T-helper 17 cell (primary cell): ENCODE measurements around the gene CERS3. TPM values are rescaled to one million over a fixed set of nuclear protein-coding genes. Genes with fewer than 3 reads are reported as not detected.
A peak's percentile ranks its signal among the peaks of the same experiment; 100 is the strongest.

Experiments used
- ATAC-seq: fragments of 150-1000 bp; cut with Tn5 transposase; 2 replicates; pipeline ENCODE4 v1.10.0; 2021; ENCODE audit warnings: mild to moderate bottlenecking, moderate library complexity
- DNase-seq, 3 donors: peaks; one replicate each; pipeline versions ENCODE4 v3.0.0 to v3.0.0-alpha.2; 2020 to 2021
- H3K9me3 ChIP-seq: one replicate; pipeline ENCODE4 v1.7.0; 2013; ENCODE audit warnings: low read length, mild to moderate bottlenecking; ENCODE audit not compliant: control insufficient read depth, poor library complexity, severe bottlenecking
- H3K27ac Mint-ChIP-seq: one replicate; pipeline ENCODE4 v1.8.0; 2022; ENCODE audit warnings: mild to moderate bottlenecking, moderate library complexity, mixed read lengths
- H3K27me3 Mint-ChIP-seq: one replicate; pipeline ENCODE4 v1.8.0; 2022; ENCODE audit warnings: mixed read lengths
- H3K36me3 Mint-ChIP-seq: one replicate; pipeline ENCODE4 v1.8.0; 2022; ENCODE audit warnings: low read depth, mixed read lengths
- H3K4me1 Mint-ChIP-seq: one replicate; pipeline ENCODE4 v1.8.0; 2022; ENCODE audit warnings: mild to moderate bottlenecking, mixed read lengths
- H3K4me3 Mint-ChIP-seq: one replicate; pipeline ENCODE4 v1.8.0; 2022; ENCODE audit warnings: mild to moderate bottlenecking, moderate library complexity, mixed read lengths
- total RNA-seq, 4 donors: library from RNA in 2 of 4; stranded (reverse) in 2 of 4; gene quantifications; one replicate each; pipeline ENCODE4 v1.2.3 and lab custom pipeline; 2022 to 2026

CERS3 gene
- total RNA-seq (1 to 10 TPM; 2.0 to 2.8 TPM), total RNA-seq (lab: John Stamatoyannopoulos, UW) (0.45 to 1.2 reads per million in 2 donors)

DNA sequence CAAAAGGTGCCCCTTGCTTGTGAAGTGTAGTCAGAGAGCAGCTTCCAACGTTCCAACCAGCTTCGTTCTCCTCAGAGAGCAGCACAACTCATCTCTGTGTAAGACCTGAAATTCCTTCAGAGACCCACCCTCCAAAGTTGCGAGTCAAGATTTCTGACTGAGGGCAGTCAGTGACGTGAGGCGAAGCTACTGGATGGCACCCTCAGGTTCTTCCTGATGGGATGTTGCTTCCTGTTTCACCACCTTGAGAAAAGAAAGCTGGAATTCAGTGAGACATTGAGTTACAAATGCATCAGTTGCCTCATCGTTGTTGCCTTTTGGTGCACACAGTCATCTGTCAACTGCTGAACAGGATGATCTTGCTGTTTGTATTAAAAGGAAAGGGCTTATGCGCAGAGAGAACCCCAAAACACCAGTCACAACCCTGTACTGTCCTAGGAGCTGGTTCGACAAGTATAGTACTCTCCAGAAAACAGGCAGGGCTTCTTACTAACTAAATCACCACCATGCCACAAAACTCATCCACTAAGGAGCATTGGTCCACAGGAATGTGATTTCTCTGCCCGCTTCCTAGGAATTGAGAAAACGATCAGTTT lies at the start of gene CERS3:
Gene CERS3, minus strand, starts transcription at position 118 of the 596 bp plus-strand sequence. CDS start 27,101 bp downstream, outside the sequence.
- no peak for ATAC-seq
- Mint-ChIP-seq H3K27me3 (peaks cover 5% of the 10 kb centered on the region), H3K4me3 (no peak within 1 kb of the TSS), H3K36me3 (peaks cover 7% of the 10 kb centered on the region), H3K27ac (peak within 1 kb of the TSS; percentile 65), H3K4me1 (peaks cover 11% of the 10 kb centered on the region)
- DNase-seq, result no peak
- H3K9me3 ChIP-seq, result no peaks in the 10 kb centered on the region

DNA sequence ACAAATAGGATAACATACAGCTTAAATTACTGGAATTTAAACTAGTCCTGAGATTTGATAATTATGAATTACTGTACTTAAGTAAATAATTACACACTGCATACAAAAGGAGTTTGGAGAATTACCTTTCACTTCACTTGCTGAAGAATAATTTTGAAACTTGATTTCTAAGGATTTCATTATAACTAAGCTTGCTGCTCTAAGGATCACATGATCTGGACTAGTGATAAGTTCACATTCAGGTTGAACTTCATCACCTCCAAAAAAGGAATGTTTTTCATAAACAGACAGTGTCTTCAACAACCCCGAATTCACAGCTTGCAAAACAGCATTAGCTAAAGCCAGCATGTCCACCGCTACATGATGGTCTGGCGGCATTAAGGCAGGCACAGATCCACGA lies 44.8 kb upstream of the CERS3 start:
- no peak for DNase-seq
- no peak overlapping the region for H3K27ac Mint-ChIP-seq
- peaks cover 36% of the 10 kb centered on the region for H3K4me1 Mint-ChIP-seq
- H3K4me3 Mint-ChIP-seq, result no peak overlapping the region
- ATAC-seq, result no peak
- H3K9me3 ChIP-seq, result no peaks in the 10 kb centered on the region
- H3K27me3 Mint-ChIP-seq, result no peaks in the 10 kb centered on the region
- H3K36me3 Mint-ChIP-seq, result peaks cover 2% of the 10 kb centered on the region

DNA sequence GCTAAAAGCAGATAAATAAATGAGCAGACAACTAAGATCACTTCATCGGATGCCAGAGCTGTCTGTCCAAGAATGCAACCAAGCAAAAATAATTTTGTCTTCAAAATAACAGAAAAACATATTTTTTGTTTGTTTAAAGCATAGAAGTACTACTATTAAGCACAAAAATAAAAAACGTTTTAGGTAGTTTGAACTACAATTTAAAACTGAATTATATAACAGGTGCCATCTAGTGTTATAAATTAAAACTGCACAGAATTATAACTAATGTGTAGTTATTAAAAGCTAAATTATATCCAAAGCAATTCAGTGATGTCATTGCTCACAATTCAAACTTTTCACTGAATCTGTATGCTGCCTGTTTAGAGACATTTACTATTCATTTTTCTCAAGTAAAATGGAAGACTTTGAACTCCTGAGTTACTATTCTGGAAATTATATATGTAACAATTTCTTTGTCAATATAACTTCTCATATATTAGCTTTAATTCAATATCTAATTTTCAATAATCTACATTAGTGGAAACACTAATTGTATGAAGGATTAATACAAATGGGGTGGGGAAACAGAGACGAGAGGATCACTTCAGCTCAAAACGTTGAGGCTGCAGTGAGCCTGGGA lies 43.7 kb upstream of the CERS3 start:
- H3K27me3 Mint-ChIP-seq, result no peaks in the 10 kb centered on the region
- ATAC-seq, result peak; percentile 62
- peaks cover 2% of the 10 kb centered on the region for H3K36me3 Mint-ChIP-seq
- peaks cover 36% of the 10 kb centered on the region for H3K4me1 Mint-ChIP-seq
- no peak for DNase-seq
- H3K9me3 ChIP-seq, result no peaks in the 10 kb centered on the region
- no peak overlapping the region for H3K4me3 Mint-ChIP-seq
- peak overlapping the region; percentile 79 for H3K27ac Mint-ChIP-seq

DNA sequence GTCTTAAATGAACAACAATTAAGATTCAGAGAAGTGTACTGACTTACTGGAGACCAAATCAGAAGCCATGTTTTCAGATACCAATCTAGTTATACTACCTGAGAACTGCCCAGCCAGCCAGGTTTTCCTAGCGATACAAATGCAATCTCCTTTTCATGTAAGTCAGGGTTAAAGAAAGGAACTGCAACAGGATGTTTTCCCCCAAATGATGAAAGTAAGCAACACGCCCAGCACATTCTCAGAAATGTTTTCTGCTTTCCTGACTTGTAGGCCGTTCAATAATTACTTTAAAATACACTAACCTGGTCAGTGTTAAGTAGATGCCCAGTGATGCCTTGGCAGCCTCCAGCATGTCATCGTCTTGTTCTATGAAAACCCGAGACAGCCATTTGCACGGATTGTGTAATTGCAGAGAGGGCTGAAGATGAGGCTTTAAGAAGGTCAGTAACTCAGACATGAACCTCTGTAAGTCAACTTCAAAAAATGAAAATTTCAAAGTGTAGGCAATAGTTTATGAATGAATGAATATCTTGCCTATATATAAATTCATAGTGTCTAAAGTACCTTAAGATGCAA lies 42.9 kb upstream of the CERS3 start:
- Mint-ChIP-seq H3K4me3 (peak overlapping the region; percentile 77), H3K27me3 (no peaks in the 10 kb centered on the region), H3K36me3 (peaks cover 2% of the 10 kb centered on the region), H3K27ac (peak overlapping the region; percentile 79), H3K4me1 (peaks cover 33% of the 10 kb centered on the region)
- DNase-seq (no peak), ATAC-seq (peak; percentile 27)
- no peaks in the 10 kb centered on the region for H3K9me3 ChIP-seq

DNA sequence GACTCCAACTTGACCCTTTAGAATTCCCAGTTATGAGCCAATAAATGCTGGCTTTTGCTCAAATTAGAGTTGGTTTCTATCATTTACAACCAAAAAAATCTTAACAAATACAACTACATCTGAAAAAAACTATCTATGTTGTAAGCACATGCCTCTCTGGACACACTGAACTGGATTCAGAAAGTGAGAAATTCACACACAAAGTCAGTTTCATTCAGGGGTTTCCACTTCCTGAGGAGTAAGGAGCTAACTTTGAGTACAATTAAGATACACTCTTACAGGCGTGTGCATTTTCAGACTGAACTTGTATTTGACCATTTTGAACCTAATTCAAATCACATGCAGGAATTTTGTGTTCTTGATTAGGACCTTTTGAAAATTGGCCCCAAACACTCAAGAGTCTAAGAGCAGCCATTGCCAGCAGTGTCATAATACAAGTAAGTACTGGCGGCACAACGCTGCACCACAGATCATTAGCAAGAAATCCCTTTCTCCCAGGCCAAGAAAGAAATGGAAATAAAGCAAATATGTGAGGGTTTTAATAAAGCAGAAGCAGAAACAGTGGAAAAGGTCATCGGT lies 42.1 kb upstream of the CERS3 start:
- peaks cover 26% of the 10 kb centered on the region for H3K4me1 Mint-ChIP-seq
- DNase-seq, result no peak
- no peak for ATAC-seq

DNA sequence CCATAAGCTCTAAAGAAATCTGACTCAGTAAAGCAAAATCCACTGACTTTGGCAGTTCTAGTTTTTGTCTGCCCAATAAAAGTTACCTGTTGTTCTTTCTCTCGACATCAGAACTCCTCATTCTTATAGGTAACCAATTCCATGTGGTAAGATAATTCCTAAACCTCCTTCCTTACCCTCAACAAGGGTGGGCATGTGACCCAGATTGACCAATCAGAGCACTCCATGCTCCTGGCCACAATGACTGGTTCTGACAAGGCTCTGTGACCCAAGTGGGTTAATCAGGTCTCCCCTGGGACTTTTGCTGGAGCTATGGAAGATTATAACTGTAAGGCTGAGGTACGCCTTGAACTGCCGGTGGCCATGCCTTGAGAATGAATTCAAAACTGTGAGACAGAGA lies 41.5 kb upstream of the CERS3 start:
- no peak for DNase-seq
- H3K27ac Mint-ChIP-seq, result peak overlapping the region; percentile 79
- no peak for ATAC-seq
- no peaks in the 10 kb centered on the region for H3K27me3 Mint-ChIP-seq
- no peak overlapping the region for H3K4me3 Mint-ChIP-seq
- peaks cover 24% of the 10 kb centered on the region for H3K4me1 Mint-ChIP-seq
- H3K9me3 ChIP-seq, result no peaks in the 10 kb centered on the region
- peaks cover 2% of the 10 kb centered on the region for H3K36me3 Mint-ChIP-seq

More for the DNA sequence above, 42.1 kb upstream of the CERS3 start:
- Mint-ChIP-seq H3K36me3 (peaks cover 2% of the 10 kb centered on the region), H3K4me3 (peak overlapping the region; percentile 72), H3K27me3 (no peaks in the 10 kb centered on the region), H3K27ac (peak overlapping the region; percentile 79)
- no peaks in the 10 kb centered on the region for H3K9me3 ChIP-seq

DNA sequence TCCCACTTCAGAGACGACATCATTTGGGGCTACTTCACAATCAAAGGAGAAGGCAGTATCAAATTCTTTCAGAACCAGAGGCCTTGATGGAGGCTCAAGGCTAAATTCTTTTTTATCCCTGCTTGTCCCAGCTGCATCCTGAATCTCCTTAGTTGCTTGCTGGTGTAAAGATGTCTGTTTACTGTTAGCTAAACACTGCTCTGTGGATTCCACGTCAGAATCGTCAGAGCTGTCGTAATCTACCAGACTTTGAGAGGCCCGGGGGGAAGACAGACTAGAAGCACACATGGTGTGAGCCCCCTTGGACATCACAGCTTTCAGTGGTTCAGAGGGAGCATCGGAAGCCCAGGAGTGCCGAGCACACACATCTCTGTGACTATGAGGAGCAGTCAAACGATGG lies 40.6 kb upstream of the CERS3 start:
- no peak for ATAC-seq
- Mint-ChIP-seq H3K27me3 (no peaks in the 10 kb centered on the region), H3K4me1 (peaks cover 23% of the 10 kb centered on the region), H3K27ac (no peak overlapping the region), H3K36me3 (peaks cover 2% of the 10 kb centered on the region), H3K4me3 (no peak overlapping the region)
- no peak for DNase-seq
- no peaks in the 10 kb centered on the region for H3K9me3 ChIP-seq

DNA sequence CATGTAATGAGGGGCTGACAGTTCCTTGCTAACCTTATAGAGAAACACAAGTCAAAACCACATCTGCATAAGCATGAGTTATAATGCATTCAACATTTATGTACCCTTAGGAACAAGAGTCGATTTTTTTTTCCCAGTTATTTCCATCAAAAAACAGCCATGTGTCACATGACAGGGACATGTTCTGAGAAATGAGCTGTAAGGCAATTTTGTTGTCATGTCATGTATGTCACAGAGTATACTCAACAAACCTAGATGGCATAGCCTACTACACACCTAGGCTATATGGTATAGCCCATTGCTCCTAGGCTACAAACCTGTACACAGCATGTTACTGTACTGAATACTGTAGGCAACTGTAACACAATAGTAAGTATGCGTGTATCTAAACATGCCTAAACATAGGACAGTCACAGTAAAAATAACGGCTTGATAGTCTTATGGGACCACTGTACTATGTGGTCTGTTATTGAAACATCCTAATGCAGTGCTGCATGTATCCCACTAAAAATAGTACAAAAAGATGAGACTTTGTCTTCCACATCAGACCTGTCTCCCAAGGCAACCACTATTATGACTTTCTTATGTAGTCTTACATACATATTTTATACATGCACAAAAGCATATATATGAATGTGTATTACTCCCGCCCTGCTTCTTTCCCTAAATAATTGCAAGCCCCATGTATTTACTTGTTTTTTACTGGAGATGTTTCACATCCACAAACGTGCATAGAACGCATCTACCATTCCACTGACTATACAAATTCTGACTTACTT lies 38.3 kb upstream of the CERS3 start:
- DNase-seq, result no peak
- no peaks in the 10 kb centered on the region for H3K27me3 Mint-ChIP-seq
- H3K4me3 Mint-ChIP-seq, result no peak overlapping the region
- no peak overlapping the region for H3K27ac Mint-ChIP-seq
- no peak for ATAC-seq
- no peaks in the 10 kb centered on the region for H3K9me3 ChIP-seq
- peaks cover 30% of the 10 kb centered on the region for H3K4me1 Mint-ChIP-seq
- H3K36me3 Mint-ChIP-seq, result peaks cover 5% of the 10 kb centered on the region

DNA sequence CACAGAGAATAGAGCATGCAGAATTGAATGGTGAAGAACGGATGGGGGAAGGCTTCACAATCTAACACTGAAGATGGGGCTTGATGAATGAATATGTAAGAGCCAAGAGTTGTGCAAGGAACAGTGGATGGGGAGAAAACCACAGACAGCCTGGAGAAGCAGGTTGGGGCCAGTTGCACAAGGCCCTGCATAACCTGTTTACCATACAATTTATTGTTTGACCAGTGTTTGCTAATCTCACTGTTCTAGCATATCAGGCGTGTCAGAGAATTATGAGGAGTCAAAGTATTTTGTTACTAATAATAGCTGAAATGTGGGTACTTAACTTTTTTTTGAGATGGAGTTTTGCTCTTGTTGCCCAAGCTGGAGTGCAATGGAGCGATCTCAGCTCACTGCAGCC lies 36.8 kb upstream of the CERS3 start:
- Mint-ChIP-seq H3K27ac (no peak overlapping the region), H3K36me3 (peaks cover 6% of the 10 kb centered on the region), H3K27me3 (no peaks in the 10 kb centered on the region), H3K4me3 (no peak overlapping the region), H3K4me1 (peaks cover 23% of the 10 kb centered on the region)
- no peak for ATAC-seq
- DNase-seq, result no peak
- no peaks in the 10 kb centered on the region for H3K9me3 ChIP-seq

DNA sequence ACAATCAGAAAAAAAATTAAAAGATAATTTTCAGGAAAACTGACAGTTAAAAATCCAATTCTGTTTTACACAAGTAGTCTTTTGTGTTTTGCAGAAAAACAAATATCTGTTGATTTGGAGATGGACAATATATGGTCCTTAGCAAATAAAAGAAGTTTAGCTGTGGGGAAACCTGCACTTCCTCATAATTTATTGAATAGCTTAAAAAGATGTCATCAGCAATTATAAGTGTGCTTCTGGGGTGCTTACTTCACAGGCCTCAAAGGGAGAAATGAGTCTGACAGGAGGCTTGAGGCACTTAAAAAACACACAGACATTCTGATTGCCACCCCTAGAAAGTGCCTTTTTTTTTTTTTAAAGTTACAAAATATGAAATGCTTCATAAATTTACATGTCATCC lies 31.6 kb upstream of the CERS3 start:
- ATAC-seq (no peak), DNase-seq (no peak)
- Mint-ChIP-seq H3K27ac (peak overlapping the region; percentile 53), H3K36me3 (peaks cover 5% of the 10 kb centered on the region), H3K4me3 (no peak overlapping the region), H3K27me3 (no peaks in the 10 kb centered on the region), H3K4me1 (peaks cover 14% of the 10 kb centered on the region)
- no peaks in the 10 kb centered on the region for H3K9me3 ChIP-seq

DNA sequence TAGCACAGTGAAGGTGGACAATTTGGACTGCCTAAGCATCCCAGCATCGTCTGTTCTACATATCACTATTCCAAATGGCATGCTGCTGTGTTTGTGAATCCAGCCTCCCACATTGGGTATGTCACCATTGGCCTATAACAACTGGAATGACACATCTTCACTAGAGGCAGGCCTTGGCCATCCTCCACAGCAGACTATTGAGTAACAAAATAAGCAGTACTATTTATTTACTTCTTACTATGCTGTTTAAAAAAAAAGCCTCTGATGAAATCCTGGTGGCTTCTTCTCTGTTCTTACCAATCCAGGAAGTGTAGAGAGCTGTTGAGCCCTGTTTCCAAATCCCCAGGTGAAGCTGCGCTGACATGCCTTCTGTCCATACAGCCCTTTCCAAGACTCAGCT lies 30.6 kb upstream of the CERS3 start:
- no peaks in the 10 kb centered on the region for H3K9me3 ChIP-seq
- Mint-ChIP-seq H3K27me3 (no peaks in the 10 kb centered on the region), H3K36me3 (peaks cover 4% of the 10 kb centered on the region), H3K4me1 (peaks cover 12% of the 10 kb centered on the region), H3K27ac (no peak overlapping the region), H3K4me3 (no peak overlapping the region)
- DNase-seq (no peak), ATAC-seq (no peak)

DNA sequence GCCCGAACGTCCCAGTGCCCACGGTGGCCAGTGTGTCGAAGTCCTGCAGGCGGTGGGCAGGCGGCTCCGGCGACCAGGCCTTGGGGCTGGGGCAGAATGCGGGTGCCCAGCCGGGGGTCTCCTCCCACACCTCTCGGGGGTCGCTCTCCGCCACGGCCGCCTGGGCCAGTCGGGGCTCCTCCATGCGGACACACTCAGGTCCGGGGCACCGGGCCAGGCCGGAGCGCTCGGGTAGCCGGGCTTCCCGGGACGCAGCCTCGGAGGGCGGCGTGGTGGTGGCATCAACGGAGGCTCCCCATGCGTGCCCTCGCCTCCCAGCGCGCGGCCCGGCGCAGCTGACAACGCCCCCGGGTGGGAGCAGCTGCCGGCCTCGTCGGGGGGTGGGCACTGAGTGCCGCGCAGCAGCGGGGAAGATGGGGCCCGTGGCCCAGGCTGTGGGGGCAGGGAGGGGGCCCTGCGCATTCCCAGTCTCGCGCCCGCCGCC lies 30.1 kb upstream of the CERS3 start:
- H3K36me3 Mint-ChIP-seq, result peaks cover 4% of the 10 kb centered on the region
- H3K9me3 ChIP-seq, result no peaks in the 10 kb centered on the region
- H3K27me3 Mint-ChIP-seq, result no peaks in the 10 kb centered on the region
- H3K4me3 Mint-ChIP-seq, result no peak overlapping the region
- DNase-seq, result no peak
- ATAC-seq, result no peak
- H3K4me1 Mint-ChIP-seq, result peaks cover 12% of the 10 kb centered on the region
- no peak overlapping the region for H3K27ac Mint-ChIP-seq

DNA sequence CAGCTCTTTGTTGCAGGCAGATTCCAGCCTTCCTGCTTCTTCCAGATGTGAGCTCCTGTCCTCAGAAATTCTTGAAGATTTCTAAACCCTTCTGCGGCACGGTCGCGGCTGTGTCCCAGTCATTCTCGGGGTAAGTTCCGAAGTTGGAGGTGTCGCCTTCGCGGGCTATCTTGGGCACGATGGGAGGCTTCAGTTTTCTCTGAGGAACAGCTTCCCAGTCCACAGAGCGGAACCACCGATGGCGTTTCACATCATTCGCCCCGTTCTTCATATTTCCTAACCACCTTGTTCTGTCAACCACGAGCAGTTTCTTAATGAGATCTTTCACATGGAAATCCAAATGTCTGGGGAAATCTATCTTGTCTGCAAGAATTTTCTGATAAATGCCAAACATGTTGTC lies 24.7 kb upstream of the CERS3 start:
- ATAC-seq (no peak), DNase-seq (no peak)
- H3K9me3 ChIP-seq, result no peaks in the 10 kb centered on the region
- no peaks in the 10 kb centered on the region for H3K4me1 Mint-ChIP-seq
- no peak overlapping the region for H3K27ac Mint-ChIP-seq
- H3K4me3 Mint-ChIP-seq, result no peak overlapping the region
- H3K27me3 Mint-ChIP-seq, result no peaks in the 10 kb centered on the region
- H3K36me3 Mint-ChIP-seq, result no peaks in the 10 kb centered on the region
